SK-N-SH treated with all-trans-retinoic acid at 6 μM for 48 hours (cell line): ENCODE results near the gene PRKCE.

ENCODE experiments used
- ATAC-seq: fragments of 200-7000 bp; cut with Tn5 transposase; 3 replicates; pipeline ENCODE4 v1.9.1; 2020; ENCODE audit warnings: mild to moderate bottlenecking, moderate library complexity
- ARNTL ChIP-seq: fragments of 450-650 bp; formaldehyde crosslinking; IDR thresholded peaks from 2 replicates; pipeline ENCODE4 v1.5.0; 2020; ENCODE audit warnings: low read depth, mild to moderate bottlenecking, moderate library complexity, borderline replicate concordance
- BACH2 ChIP-seq: fragments of 250-450 bp; sonication (Bioruptor Pico); IDR thresholded peaks from 2 replicates; pipeline ENCODE4 v1.9.0; 2021; ENCODE audit warnings: mild to moderate bottlenecking, borderline replicate concordance
- CSDC2 ChIP-seq: fragments of 250-450 bp; sonication (Bioruptor Pico); IDR thresholded peaks from 2 replicates; pipeline ENCODE4 v1.5.0; 2020; ENCODE audit warnings: mild to moderate bottlenecking, moderate library complexity
- ESRRG ChIP-seq: fragments of 250-450 bp; sonication (Bioruptor Pico); IDR thresholded peaks from 2 replicates; pipeline ENCODE4 v1.6.1; 2021; ENCODE audit warnings: mild to moderate bottlenecking
- ISL1 ChIP-seq: fragments of 250-450 bp; sonication (Bioruptor Pico); IDR thresholded peaks from 2 replicates; pipeline ENCODE4 v2.1.2; 2022; ENCODE audit warnings: mild to moderate bottlenecking, moderate library complexity
- OSR1 ChIP-seq: fragments of 250-450 bp; sonication (Bioruptor Pico); IDR thresholded peaks from 2 replicates; pipeline ENCODE4 v1.8.0; 2022; ENCODE audit warnings: moderate library complexity, mild to moderate bottlenecking, inconsistent platforms
- PPARA ChIP-seq: fragments of 250-450 bp; sonication (Bioruptor Pico); IDR thresholded peaks from 2 replicates; pipeline ENCODE4 v1.5.0; 2020; ENCODE audit warnings: mild to moderate bottlenecking, borderline replicate concordance
- RARB ChIP-seq: fragments of 250-450 bp; sonication (Bioruptor Pico); IDR thresholded peaks from 2 replicates; pipeline ENCODE4 v1.8.0; 2021; ENCODE audit warnings: mild to moderate bottlenecking, moderate library complexity
- SNAI2 ChIP-seq: fragments of 250-450 bp; sonication (Bioruptor Pico); IDR thresholded peaks from 2 replicates; pipeline ENCODE4 v1.5.0; 2020; ENCODE audit warnings: mild to moderate bottlenecking, moderate library complexity
- TCF4 ChIP-seq: fragments of 250-450 bp; sonication (Bioruptor Pico); IDR thresholded peaks from 2 replicates; pipeline ENCODE4 v1.8.0; 2021; ENCODE audit warnings: mild to moderate bottlenecking, moderate library complexity, borderline replicate concordance
- TOX ChIP-seq: fragments of 250-450 bp; sonication (Bioruptor Pico); IDR thresholded peaks from 2 replicates; pipeline ENCODE4 v1.8.0; 2021; ENCODE audit warnings: mild to moderate bottlenecking, moderate library complexity, borderline replicate concordance
- ZC3H10 ChIP-seq: fragments of 250-450 bp; sonication (Bioruptor Pico); IDR thresholded peaks from 2 replicates; pipeline ENCODE4 v1.5.1; 2021; ENCODE audit warnings: mild to moderate bottlenecking, moderate library complexity
- ZFP3 ChIP-seq: fragments of 250-450 bp; sonication (Bioruptor Pico); IDR thresholded peaks from 2 replicates; pipeline ENCODE4 v1.5.0; 2020; ENCODE audit warnings: mild to moderate bottlenecking, moderate library complexity
- ZFP30 ChIP-seq: fragments of 450-650 bp; formaldehyde crosslinking; IDR thresholded peaks from 2 replicates; pipeline ENCODE4 v1.5.0; 2022; ENCODE audit warnings: mild to moderate bottlenecking, moderate library complexity
- ZNF565 ChIP-seq: fragments of 450-650 bp; formaldehyde crosslinking; conservative IDR thresholded peaks from 2 replicates; pipeline ENCODE4 v1.5.0; 2020; ENCODE audit warnings: low read depth, mild to moderate bottlenecking, moderate library complexity
- ZNF70 ChIP-seq: fragments of 450-650 bp; formaldehyde crosslinking; IDR thresholded peaks from 2 replicates; pipeline ENCODE4 v1.5.0; 2020; ENCODE audit warnings: mild to moderate bottlenecking, moderate library complexity
- ZNF8 ChIP-seq: fragments of 450-650 bp; formaldehyde crosslinking; IDR thresholded peaks from 2 replicates; pipeline ENCODE4 v1.5.0; 2020; ENCODE audit warnings: mild to moderate bottlenecking, moderate library complexity
- TF ChIP-seq, protein P1 (sequence below): fragments of 250-450 bp; sonication (Bioruptor Pico); IDR thresholded peaks from 2 replicates; pipeline ENCODE4 v1.5.0; 2020; ENCODE audit warnings: mild to moderate bottlenecking, moderate library complexity
- TF ChIP-seq, protein P2 (sequence below): fragments of 250-450 bp; sonication (Bioruptor Pico); IDR thresholded peaks from 2 replicates; pipeline ENCODE4 v1.8.0; 2021; ENCODE audit warnings: low read depth, mild to moderate bottlenecking, moderate library complexity, borderline replicate concordance
- TF ChIP-seq, protein P3 (sequence below): fragments of 250-450 bp; sonication (Bioruptor Pico); IDR thresholded peaks from 2 replicates; pipeline ENCODE4 v1.5.1; 2020; ENCODE audit warnings: low read depth, mild to moderate bottlenecking, moderate library complexity
- TF ChIP-seq, protein P4 (sequence below): fragments of 250-450 bp; sonication (Bioruptor Pico); IDR thresholded peaks from 2 replicates; pipeline ENCODE4 v1.5.1; 2021; ENCODE audit warnings: mild to moderate bottlenecking, moderate library complexity
- TF ChIP-seq, protein P5 (sequence below): fragments of 250-450 bp; sonication (Bioruptor Pico); IDR thresholded peaks from 2 replicates; pipeline ENCODE4 v1.8.0; 2020; ENCODE audit warnings: mild to moderate bottlenecking, moderate library complexity, borderline replicate concordance

Gene PRKCE

DNA sequence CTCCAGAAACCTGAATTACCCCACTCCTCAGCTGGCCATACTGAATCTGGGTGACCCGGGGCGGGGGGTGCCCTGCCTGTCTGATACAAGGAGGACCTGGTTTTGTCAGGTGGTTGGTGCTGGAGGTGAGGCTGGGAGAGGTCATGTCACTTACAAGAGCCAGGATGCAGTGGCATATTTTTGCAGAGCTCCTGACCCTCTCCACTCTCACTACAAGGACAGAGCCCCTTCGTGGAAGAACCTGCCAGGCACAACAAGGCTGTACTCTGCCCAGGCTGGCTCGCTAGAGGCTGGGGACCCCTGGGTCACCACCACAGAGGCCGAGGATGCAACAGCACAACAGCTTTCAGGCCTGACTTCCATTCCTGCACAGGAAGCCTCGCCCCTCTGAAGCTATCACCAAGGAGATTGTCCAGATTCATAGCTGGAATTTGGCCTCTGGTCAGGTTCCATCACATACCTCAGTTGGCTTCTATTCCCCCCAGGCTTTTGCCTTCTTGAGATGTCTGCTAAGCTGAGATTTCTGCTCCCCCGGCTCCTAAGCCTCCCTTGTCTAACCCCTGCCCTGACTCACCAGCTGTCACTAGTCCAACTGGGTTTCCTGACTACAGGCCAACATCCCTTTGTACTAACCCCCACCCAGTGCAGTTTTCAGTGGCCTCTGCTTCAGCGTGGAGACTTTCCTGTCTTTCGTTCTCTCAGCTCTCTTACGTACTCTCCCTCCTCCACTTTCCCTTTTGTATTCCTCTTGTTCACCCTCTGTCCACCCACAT is 513.2 kb downstream of the PRKCE start (continued):
- TF ChIP-seq, protein P1, sequence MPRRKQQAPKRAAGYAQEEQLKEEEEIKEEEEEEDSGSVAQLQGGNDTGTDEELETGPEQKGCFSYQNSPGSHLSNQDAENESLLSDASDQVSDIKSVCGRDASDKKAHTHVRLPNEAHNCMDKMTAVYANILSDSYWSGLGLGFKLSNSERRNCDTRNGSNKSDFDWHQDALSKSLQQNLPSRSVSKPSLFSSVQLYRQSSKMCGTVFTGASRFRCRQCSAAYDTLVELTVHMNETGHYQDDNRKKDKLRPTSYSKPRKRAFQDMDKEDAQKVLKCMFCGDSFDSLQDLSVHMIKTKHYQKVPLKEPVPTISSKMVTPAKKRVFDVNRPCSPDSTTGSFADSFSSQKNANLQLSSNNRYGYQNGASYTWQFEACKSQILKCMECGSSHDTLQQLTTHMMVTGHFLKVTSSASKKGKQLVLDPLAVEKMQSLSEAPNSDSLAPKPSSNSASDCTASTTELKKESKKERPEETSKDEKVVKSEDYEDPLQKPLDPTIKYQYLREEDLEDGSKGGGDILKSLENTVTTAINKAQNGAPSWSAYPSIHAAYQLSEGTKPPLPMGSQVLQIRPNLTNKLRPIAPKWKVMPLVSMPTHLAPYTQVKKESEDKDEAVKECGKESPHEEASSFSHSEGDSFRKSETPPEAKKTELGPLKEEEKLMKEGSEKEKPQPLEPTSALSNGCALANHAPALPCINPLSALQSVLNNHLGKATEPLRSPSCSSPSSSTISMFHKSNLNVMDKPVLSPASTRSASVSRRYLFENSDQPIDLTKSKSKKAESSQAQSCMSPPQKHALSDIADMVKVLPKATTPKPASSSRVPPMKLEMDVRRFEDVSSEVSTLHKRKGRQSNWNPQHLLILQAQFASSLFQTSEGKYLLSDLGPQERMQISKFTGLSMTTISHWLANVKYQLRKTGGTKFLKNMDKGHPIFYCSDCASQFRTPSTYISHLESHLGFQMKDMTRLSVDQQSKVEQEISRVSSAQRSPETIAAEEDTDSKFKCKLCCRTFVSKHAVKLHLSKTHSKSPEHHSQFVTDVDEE (CRISPR knock-in tag), result no peak
- no peak; the same call in 1 of the 2 replicates for TF ChIP-seq CSDC2 (CRISPR knock-in tag)
- no peak for TF ChIP-seq OSR1 (CRISPR knock-in tag)
- no peak for TF ChIP-seq ARNTL (CRISPR knock-in tag)
- TF ChIP-seq ESRRG (CRISPR knock-in tag), result no peak
- TF ChIP-seq ZFP30 (CRISPR knock-in tag), result no peak
- TF ChIP-seq BACH2 (CRISPR knock-in tag), result no peak
- TF ChIP-seq ZNF8 (CRISPR knock-in tag), result no peak
- TF ChIP-seq ZNF565 (CRISPR knock-in tag), result no peak
- 0 out of 2 replicates have a peak, but pooled peaks have one; percentile 23 for TF ChIP-seq ZFP3 (CRISPR knock-in tag)

DNA sequence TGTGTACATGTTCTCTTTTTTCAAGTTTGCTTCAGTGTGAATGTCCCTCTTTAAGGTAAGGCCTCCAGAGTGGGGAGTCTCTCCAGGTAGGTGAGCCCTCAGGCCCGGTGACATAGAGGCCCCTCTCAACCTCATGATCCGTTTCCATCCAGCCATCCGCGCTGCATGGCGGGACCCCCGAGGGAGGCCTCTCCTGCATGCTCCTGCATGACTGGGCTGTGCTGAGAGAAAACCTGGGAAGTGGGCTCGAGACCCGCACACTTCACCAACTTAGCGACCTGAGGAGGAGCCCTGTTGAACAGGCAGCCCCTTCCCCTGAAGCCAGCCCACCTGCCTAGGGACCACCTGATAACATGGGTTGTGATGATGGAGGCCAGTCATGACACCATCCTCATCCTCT is 514.4 kb downstream of the PRKCE start:
- TF ChIP-seq ZFP3 (CRISPR knock-in tag), result no peak
- no peak for TF ChIP-seq RARB (CRISPR knock-in tag)
- TF ChIP-seq, protein P2, sequence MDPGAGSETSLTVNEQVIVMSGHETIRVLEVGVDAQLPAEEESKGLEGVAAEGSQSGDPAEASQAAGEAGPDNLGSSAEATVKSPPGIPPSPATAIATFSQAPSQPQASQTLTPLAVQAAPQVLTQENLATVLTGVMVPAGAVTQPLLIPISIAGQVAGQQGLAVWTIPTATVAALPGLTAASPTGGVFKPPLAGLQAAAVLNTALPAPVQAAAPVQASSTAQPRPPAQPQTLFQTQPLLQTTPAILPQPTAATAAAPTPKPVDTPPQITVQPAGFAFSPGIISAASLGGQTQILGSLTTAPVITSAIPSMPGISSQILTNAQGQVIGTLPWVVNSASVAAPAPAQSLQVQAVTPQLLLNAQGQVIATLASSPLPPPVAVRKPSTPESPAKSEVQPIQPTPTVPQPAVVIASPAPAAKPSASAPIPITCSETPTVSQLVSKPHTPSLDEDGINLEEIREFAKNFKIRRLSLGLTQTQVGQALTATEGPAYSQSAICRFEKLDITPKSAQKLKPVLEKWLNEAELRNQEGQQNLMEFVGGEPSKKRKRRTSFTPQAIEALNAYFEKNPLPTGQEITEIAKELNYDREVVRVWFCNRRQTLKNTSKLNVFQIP, result no peak
- no peak for TF ChIP-seq TOX (CRISPR knock-in tag)
- TF ChIP-seq ARNTL (CRISPR knock-in tag), result no peak
- TF ChIP-seq, protein P3, sequence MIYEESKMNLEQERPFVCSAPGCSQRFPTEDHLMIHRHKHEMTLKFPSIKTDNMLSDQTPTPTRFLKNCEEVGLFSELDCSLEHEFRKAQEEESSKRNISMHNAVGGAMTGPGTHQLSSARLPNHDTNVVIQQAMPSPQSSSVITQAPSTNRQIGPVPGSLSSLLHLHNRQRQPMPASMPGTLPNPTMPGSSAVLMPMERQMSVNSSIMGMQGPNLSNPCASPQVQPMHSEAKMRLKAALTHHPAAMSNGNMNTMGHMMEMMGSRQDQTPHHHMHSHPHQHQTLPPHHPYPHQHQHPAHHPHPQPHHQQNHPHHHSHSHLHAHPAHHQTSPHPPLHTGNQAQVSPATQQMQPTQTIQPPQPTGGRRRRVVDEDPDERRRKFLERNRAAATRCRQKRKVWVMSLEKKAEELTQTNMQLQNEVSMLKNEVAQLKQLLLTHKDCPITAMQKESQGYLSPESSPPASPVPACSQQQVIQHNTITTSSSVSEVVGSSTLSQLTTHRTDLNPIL (CRISPR knock-in tag), result no peak
- no peak for TF ChIP-seq ZC3H10 (CRISPR knock-in tag)
- no peak for TF ChIP-seq ZFP30 (CRISPR knock-in tag)
- no peak for TF ChIP-seq ZNF70
- TF ChIP-seq ISL1, result no peak
- TF ChIP-seq, protein P4, sequence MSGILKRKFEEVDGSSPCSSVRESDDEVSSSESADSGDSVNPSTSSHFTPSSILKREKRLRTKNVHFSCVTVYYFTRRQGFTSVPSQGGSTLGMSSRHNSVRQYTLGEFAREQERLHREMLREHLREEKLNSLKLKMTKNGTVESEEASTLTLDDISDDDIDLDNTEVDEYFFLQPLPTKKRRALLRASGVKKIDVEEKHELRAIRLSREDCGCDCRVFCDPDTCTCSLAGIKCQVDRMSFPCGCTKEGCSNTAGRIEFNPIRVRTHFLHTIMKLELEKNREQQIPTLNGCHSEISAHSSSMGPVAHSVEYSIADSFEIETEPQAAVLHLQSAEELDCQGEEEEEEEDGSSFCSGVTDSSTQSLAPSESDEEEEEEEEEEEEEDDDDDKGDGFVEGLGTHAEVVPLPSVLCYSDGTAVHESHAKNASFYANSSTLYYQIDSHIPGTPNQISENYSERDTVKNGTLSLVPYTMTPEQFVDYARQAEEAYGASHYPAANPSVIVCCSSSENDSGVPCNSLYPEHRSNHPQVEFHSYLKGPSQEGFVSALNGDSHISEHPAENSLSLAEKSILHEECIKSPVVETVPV, result no peak
- no peak for TF ChIP-seq TCF4 (CRISPR knock-in tag)
- TF ChIP-seq, protein P1 (CRISPR knock-in tag), result no peak
- TF ChIP-seq CSDC2 (CRISPR knock-in tag), result no peak
- TF ChIP-seq PPARA (CRISPR knock-in tag), result no peak
- no peak for TF ChIP-seq ZNF565 (CRISPR knock-in tag)
- TF ChIP-seq, protein P5, sequence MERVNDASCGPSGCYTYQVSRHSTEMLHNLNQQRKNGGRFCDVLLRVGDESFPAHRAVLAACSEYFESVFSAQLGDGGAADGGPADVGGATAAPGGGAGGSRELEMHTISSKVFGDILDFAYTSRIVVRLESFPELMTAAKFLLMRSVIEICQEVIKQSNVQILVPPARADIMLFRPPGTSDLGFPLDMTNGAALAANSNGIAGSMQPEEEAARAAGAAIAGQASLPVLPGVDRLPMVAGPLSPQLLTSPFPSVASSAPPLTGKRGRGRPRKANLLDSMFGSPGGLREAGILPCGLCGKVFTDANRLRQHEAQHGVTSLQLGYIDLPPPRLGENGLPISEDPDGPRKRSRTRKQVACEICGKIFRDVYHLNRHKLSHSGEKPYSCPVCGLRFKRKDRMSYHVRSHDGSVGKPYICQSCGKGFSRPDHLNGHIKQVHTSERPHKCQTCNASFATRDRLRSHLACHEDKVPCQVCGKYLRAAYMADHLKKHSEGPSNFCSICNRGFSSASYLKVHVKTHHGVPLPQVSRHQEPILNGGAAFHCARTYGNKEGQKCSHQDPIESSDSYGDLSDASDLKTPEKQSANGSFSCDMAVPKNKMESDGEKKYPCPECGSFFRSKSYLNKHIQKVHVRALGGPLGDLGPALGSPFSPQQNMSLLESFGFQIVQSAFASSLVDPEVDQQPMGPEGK (CRISPR knock-in tag), result no peak
- TF ChIP-seq BACH2 (CRISPR knock-in tag), result no peak
- no peak for TF ChIP-seq ESRRG (CRISPR knock-in tag)
- no peak for TF ChIP-seq SNAI2 (CRISPR knock-in tag)
- no peak for ATAC-seq
